NB4 (cell line): ENCODE results near the gene ARHGAP19.

Experiments used
- DNase-seq: peaks from one replicate; pipeline ENCODE4 v3.0.0; 2010; ENCODE audit warnings: low read depth
- H3K4me3 ChIP-seq: one replicate; pipeline ENCODE4 v1.5.1; 2011; ENCODE audit warnings: mild to moderate bottlenecking, low read depth, low read length, moderate library complexity
- MYC ChIP-seq: IDR thresholded peaks from 2 replicates; pipeline ENCODE4 v1.6.1; 2011; ENCODE audit warnings: low read depth, low read length
- POLR2A ChIP-seq: IDR thresholded peaks from 2 replicates; pipeline ENCODE4 v1.6.1; 2011; ENCODE audit warnings: mild to moderate bottlenecking; ENCODE audit not compliant: insufficient read length; ENCODE audit errors: extremely low read depth
- TF ChIP-seq, protein P1 (sequence below): IDR thresholded peaks from one replicate; pipeline ENCODE4 v1.5.1; 2012; ENCODE audit warnings: low read depth, low read length
- TF ChIP-seq, protein P2 (sequence below): IDR thresholded peaks from 2 replicates; pipeline ENCODE4 v1.6.1; 2011; ENCODE audit warnings: low read depth, low read length

Gene ARHGAP19

DNA sequence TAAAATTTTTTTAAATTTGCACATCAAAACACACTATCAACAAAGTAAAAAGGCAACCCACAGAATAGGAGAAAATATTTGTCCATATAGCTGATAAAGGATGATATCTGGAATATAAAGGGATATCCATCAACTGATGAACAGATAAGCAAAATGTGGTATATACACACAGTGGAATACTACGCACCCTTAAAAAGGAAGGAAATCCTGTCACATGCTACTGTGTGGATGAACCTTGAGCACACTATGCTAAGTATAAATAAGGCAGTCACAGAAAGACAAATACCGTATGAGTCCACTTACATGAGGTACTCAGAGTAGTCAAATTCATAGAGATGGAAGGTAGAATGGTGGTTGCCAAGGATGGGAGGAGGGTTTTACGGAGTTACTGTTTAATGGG is 37.7 kb downstream of the ARHGAP19 start:
- no peak for DNase-seq
- H3K4me3 ChIP-seq, result no peak overlapping the region
- TF ChIP-seq, protein P1, sequence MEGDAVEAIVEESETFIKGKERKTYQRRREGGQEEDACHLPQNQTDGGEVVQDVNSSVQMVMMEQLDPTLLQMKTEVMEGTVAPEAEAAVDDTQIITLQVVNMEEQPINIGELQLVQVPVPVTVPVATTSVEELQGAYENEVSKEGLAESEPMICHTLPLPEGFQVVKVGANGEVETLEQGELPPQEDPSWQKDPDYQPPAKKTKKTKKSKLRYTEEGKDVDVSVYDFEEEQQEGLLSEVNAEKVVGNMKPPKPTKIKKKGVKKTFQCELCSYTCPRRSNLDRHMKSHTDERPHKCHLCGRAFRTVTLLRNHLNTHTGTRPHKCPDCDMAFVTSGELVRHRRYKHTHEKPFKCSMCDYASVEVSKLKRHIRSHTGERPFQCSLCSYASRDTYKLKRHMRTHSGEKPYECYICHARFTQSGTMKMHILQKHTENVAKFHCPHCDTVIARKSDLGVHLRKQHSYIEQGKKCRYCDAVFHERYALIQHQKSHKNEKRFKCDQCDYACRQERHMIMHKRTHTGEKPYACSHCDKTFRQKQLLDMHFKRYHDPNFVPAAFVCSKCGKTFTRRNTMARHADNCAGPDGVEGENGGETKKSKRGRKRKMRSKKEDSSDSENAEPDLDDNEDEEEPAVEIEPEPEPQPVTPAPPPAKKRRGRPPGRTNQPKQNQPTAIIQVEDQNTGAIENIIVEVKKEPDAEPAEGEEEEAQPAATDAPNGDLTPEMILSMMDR, result no peak
- TF ChIP-seq, protein P2, sequence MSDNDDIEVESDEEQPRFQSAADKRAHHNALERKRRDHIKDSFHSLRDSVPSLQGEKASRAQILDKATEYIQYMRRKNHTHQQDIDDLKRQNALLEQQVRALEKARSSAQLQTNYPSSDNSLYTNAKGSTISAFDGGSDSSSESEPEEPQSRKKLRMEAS, result no peak
- TF ChIP-seq MYC (no peak), POLR2A (no peak)

DNA sequence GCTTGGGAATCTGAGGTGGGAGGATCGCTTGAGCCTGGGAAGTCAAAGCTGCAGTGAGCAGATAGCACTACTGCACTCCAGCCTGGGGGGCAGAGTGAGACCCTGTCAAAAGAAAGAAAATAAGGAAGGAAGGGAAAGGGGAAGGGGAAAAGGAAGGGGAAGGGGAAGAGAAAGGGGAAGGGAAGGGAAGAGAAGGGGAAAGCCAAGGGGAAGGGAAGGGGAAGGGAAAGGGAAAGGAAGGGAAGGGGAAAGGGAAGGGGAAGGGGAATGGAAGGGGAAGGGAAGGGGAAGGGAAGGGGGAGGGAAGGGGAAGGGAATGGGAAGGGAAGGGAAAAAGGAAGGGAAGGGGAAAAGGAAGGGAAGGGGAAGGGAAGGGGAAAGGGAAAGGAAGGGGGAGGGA is 41.5 kb downstream of the ARHGAP19 start:
- TF ChIP-seq MYC (no peak), POLR2A (no peak)
- TF ChIP-seq, protein P2, result no peak
- TF ChIP-seq, protein P1, result no peak
- DNase-seq, result no peak
- no peak overlapping the region for H3K4me3 ChIP-seq

DNA sequence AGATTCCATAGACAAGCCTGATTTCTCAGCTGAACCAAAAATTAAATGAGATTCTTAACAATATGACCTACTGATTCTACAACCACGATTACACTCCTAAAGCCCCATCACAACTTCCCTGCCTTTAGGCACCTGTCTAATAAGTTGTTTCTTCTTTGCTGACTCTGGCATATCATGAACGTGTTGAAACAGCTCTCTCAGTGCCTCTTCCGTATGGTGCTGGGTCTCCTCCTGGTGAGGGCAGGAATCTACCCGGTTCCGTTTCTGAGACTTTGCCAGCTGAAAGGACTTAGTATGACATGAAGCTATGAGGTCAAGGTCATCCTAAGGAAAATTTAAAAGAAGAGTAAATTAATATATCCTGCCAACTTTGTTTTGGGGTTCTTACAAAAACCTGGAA is 48.6 kb downstream of the ARHGAP19 start:
- H3K4me3 ChIP-seq, result no peak overlapping the region
- no peak for DNase-seq
- TF ChIP-seq, protein P2, result no peak
- TF ChIP-seq POLR2A (no peak), MYC (no peak)
- TF ChIP-seq, protein P1, result no peak

DNA sequence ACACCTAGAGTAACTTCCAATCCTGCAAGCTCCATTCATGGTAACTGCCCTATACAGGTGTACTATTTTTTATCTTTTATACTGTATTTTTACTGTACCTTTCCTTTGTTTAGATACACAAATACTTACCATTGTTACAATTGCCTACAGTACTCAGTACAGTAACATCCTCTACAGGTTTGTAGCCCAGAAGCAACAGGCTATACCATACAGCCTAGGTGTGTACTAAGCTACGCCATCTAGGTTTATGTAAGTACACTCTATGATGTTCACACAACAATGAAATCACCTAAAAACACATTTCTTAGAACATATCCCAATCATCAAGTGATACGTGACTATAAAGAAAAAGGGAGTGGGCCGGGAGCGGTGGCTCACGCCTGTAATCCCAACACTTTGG is 53.6 kb downstream of the ARHGAP19 start:
- no peak for DNase-seq
- H3K4me3 ChIP-seq, result no peak overlapping the region
- TF ChIP-seq POLR2A, result no peak
- no peak for TF ChIP-seq MYC
- TF ChIP-seq, protein P1, result no peak
- TF ChIP-seq, protein P2, result no peak

DNA sequence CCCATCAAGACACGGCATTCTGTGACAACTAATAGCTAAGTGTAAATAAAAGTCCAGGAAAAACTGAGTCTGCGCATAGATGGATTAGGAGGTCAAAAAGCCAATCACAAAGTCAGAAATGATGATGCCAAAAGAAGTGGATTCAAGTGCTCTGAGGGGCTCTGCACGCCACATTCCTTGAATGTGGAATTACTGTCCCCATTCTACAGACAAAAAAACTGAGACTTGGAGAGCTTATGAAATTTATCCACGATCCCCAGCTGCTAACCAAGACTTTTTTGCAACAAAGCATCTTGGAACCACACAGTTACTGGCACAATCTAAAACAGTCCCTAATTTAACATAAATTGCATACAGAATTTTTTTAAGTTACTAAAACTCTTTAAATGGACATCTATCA is 57.1 kb downstream of the ARHGAP19 start:
- DNase-seq, result no peak
- H3K4me3 ChIP-seq, result no peak overlapping the region
- TF ChIP-seq, protein P1, result no peak
- TF ChIP-seq POLR2A (no peak), MYC (no peak)
- TF ChIP-seq, protein P2, result no peak

DNA sequence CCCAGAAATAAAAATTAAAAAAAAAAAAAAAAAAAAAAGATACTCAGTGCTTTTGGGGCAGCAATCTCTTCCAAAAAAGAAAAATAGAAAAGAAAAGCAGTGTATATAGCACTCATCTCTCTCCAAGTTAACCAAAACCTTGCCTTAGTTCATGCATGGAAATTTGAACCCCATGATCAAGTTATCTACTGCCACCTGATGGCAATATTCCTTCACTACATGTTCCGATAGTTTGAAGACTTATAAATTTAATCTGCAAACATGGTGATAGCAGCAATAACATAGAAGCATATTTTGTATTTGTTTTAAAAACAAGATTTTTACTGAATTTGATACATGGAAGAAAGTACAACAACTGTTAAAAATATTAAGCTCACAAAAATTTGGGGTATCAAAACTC is 58.0 kb downstream of the ARHGAP19 start:
- TF ChIP-seq POLR2A (no peak), MYC (no peak)
- TF ChIP-seq, protein P2, result no peak
- TF ChIP-seq, protein P1, result peak; percentile 67
- peak; percentile 74 for DNase-seq
- no peak overlapping the region for H3K4me3 ChIP-seq
